HL-60/S4 treated with phorbol 12-myristate 13-acetate at 8.2 ng/mL for 4 days and 3 days (cell line): Measurements from ENCODE around the gene MACF1.

Experiments
- in situ Hi-C: fragments of 300-500 bp; cut with MboI; formaldehyde crosslinking; loops from 2 replicates; pipeline ENCODE4 v1.15.0; 2022; ENCODE audit warnings: low sequenced_read_pairs

MACF1 gene

DNA sequence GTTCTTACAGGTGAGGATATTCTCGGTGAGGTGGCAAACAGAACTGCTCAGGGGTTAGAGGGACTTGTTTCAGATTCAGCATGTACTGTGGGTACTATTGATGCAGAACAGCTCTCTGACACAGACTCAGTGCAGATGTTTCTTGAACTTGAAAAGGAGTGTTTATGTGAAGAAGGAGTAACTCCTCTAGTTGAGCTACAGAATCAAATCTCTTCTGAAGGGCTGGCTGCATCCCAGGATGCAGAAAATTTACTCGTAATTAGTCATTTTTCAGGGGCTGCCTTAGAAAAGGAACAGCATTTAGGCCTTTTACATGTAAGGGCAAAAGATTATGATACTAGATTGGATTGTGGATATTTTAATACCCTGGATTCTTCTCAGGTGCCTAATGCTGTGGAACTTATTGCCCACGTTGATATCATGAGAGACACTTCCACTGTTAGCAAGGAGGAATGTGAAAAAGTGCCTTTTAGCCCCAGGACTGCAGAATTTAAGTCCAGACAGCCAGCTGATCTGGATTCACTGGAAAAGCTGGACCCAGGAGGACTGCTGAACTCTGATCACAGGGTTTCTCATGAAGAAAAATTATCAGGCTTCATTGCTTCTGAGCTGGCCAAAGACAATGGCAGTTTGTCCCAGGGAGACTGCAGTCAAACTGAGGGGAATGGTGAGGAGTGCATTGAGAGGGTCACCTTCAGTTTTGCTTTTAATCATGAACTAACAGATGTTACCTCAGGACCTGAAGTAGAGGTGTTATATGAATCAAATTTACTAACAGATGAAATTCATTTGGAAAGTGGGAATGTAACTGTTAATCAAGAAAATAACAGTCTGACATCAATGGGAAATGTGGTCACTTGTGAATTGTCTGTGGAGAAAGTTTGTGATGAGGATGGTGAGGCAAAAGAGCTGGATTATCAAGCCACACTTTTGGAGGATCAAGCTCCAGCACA is 207.3 kb downstream of the MACF1 start:
- in situ Hi-C loops = no loop called here

DNA sequence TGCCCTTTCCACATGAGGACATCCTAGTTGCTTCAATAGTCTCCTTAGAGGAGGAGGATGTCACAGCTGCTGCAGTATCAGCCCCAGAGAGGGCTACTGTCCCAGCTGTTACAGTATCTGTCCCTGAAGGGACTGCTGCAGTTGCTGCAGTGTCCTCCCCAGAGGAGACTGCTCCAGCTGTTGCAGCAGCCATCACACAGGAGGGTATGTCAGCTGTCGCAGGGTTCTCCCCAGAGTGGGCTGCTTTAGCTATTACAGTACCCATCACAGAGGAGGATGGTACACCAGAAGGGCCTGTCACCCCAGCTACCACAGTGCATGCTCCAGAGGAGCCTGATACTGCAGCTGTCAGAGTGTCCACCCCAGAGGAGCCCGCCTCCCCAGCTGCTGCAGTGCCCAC is 208.4 kb downstream of the MACF1 start:
- in situ Hi-C loops = no loop called here

DNA sequence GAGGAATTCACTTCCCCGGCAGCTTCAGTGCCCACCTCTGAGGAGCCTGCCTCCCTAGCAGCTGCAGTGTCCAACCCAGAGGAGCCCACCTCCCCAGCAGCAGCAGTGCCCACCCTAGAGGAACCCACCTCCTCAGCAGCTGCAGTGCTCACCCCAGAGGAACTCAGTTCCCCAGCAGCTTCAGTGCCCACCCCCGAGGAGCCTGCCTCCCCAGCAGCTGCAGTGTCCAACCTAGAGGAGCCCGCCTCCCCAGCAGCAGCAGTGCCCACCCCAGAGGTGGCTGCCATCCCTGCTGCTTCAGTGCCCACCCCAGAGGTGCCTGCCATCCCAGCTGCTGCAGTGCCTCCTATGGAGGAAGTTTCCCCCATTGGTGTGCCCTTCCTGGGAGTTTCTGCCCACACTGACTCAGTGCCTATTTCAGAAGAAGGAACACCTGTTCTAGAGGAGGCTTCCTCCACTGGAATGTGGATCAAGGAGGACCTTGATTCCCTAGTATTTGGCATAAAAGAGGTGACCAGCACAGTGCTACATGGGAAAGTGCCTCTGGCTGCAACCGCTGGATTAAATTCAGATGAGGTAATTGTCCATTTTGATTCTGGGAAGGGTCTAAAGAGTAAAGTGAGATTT is 209.5 kb downstream of the MACF1 start:
- in situ Hi-C loops = no loop called here

GRCh38 chr1:39415553-39415952 is 211.1 kb downstream of the MACF1 start:
- in situ Hi-C loops = no loop called here

DNA sequence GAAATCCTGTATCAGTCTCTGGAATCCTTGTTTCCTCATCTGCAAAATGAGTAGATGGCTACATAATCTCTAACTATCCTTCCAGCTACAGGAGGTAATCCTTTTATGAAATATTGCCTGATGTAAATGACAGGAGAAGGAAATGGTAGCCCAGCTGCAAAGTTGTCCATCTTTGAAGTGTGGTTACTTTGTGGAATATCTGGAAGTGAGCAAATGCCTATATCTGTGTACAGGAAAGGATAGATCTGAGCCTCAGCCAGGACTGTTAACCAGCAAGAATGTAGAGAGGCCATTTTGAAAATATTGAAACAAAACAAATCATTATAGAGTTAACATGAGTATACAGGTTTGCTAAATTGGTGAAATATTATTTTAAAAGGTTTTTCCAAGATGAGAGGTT is 212.1 kb downstream of the MACF1 start:
- in situ Hi-C loops = no loop called here

DNA sequence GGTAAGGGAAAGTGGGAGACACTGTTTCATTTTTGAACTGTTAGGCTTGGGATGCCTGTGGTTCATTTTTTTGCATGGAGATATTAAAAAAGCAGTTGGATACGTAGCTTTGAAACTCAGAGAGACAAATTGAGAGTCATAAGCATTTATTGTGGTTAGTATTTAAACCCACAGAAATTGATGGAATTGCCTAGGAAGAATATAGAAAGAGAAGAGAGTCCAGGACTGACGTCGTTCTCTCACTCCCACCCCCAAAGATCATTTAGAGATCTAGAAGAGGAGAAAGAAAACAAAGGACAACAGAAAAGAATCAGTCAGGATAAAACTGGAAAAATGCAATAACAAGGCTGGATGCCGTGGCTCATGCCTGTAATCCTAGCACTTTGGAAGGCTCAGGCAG is 213.7 kb downstream of the MACF1 start:
- in situ Hi-C loops = no loop called here

DNA sequence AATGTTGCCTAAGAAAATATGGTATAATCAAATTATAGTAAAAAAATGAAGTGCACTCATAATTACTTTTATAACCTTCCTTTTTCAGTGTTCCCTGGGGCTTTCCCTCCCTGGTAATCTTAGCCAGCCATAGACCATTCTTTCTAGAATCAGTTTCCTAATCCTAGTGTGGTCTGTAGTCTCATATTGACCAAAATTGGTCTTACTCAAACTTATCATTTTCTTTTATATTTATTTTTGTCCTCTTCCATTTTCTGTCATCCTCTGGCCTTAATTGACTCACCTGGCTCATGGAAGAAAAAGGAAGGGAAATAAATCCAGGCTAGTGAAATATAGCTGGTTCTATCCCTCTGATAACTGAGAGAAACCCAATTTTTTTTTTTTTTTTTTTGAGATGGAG is 216.0 kb downstream of the MACF1 start:
- in situ Hi-C loops = no loop called here

GRCh38 chr1:39422614-39423013 is 218.1 kb downstream of the MACF1 start:
- in situ Hi-C loops = no loop called here

- in situ Hi-C loops = no loop called here
These were observed 220.7 kb downstream of the MACF1 start for GRCh38 chr1:39425151-39425550.

- in situ Hi-C loops = no loop called here
These were observed 221.1 kb downstream of the MACF1 start for GRCh38 chr1:39425634-39426033.

DNA sequence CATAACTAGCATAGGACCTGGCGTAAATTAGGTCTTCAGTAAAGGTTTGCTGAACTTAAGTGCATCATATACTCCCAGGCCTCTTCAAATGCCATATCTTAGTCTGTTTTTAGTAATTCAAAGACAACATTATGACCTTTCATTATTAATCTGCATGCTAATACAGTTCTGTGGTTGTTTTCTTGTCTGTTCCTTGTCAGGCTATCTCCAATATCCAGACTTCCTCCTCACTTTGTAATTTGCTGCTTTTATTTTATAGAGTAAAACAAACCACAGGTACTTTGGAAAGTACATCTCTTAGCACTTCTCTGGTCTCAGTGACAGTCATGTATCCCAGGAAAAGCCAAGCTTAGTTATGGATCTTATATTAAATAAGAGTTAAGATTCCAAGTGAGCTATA is 221.9 kb downstream of the MACF1 start:
- in situ Hi-C loops = no loop called here

GRCh38 chr1:39427374-39427773 is 222.9 kb downstream of the MACF1 start:
- in situ Hi-C loops = no loop called here

- in situ Hi-C loops = no loop called here
These were observed 223.4 kb downstream of the MACF1 start for GRCh38 chr1:39427912-39428311.

DNA sequence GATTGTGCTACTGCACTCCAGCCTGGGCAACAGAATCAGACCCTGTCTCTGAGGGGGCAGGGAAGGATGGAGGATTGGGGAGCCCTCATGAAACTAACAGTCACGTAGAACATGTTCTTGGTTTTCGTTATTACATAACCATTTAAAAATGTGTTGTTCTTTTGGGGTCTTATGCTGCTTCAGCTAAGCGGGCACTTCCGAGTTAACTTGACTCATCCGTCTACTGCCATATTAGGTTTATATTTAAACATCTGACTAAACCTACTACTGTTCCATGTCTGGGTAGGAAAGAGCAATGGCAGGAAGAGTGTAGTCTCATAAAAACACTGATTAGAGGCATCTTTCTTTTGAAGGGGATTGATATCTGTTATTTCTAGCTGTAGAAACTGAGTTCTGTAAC is 227.4 kb downstream of the MACF1 start:
- in situ Hi-C loops = no loop called here

DNA sequence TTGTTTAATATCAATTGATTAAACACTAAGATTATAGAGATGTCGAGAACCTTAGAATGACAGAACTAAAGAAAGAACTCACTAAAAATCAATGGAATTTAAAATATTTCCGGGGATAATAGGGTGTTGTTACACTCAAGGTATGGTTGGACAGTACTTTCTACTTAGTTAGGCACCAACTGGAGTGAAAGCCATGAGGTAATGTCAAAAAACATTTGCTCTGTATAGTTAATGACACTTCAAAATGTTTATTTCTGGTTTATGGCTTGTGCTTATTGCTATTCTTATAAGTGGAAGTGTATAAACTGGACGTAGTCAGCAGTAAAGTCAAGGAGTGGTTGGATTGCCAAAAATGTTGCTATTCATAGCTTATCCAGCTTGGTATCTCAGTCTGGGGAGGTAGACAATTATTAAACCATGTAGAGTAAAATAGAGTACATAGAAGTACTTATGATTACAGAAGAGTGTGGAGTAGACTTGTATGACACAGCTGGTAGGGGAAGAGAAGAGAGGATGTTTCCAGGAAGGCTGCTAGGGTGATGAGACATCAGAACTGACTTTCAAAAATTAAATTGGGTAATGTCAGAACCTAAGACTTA is 230.4 kb downstream of the MACF1 start:
- in situ Hi-C loops = no loop called here

GRCh38 chr1:39435597-39435996 is 231.1 kb downstream of the MACF1 start:
- in situ Hi-C loops = no loop called here

- in situ Hi-C loops = no loop called here
These were observed 232.3 kb downstream of the MACF1 start for GRCh38 chr1:39436842-39437241.

GRCh38 chr1:39438042-39438441 is 233.5 kb downstream of the MACF1 start:
- in situ Hi-C loops = no loop called here

- in situ Hi-C loops = no loop called here
These were observed 236.4 kb downstream of the MACF1 start for GRCh38 chr1:39440856-39441255.

DNA sequence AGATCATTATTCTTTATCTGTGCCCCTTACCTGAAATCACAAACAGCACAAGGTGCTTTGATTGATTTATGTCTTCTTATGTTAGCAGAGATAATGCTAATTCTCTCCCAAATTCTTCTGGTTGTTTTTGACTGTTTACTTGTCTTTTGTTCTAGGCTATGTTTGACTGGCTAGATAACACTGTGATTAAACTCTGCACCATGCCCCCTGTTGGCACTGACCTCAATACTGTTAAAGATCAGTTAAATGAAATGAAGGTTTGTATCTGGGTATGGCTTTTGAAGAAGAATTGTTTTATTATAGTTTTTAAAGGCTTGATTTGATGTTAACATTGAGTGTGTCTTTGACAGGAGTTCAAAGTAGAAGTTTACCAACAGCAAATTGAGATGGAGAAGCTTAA is 237.3 kb downstream of the MACF1 start:
- in situ Hi-C loops = no loop called here

DNA sequence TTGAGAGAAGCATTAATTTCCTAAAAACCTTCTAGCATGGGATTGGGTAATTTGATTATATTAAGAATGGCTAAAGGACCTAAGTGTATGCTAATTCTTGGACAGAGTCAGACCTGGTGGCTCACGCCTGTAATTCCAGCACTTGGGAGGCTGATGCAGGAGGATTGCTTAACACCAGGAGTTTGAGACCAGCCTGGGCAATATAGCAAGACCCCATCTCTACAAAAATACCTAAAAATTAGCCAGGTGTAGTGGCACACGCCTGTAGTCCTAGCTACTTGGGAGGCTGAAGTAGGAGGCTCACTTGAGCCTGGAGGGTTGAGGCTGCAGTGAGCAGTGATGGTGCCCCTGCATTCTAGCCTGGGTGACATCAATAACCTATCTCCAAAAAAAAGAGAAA is 241.1 kb downstream of the MACF1 start:
- in situ Hi-C loops = no loop called here

DNA sequence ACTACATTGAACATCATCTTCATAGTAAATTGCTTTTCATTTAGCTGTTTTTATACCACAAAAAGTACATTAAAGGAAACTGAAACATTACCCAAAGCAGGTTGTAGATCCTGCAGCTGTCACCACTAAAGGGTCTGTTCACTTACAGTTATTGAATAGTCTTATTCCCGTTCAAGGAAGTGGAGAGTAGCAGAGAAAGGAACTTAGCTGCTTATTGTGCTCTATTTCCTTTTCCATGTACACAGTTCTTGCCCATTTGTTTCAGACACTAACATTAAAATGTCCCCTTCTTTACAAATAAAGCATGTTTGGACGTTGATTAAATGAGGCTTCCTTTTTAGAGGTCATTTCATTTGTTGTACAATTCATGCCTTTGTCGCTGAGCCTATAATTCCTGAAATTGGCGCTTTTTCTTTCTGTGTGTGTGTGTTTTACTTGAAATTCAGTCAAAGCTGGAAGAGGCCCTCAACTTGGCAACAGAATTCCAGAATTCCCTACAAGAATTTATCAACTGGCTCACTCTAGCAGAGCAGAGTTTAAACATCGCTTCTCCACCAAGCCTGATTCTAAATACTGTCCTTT is 242.6 kb downstream of the MACF1 start:
- in situ Hi-C loops = no loop called here
